ENCODE results near the gene PIEZO2.

The PIEZO2 gene

DNA sequence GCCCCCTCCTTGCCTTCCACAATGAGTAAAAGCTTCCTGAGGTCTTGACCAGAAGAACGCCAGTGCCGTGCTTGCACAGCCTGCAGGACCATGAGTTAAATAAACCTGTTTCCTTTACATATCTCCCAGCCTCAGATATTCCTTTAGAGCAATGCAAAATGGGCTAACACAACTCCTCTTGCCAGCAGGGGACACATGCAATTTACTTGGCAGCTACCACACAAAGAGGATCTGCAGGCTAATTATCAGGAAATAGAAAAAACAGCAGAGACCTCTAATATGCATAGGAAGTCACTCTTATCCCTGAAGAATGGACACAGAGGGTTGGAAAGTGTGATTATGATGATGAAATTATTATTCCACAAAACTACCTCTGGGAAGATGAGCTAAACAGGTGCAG is 114.0 kb downstream of the PIEZO2 start:
- no peak overlapping the region for H3K27ac ChIP-seq (ENCODE audit: insufficient read depth in 1 of 2, low read depth in 1 of 2, low read length in 2 of 2, poor library complexity in 1 of 2, severe bottlenecking in 2 of 2)
- H3K4me3 ChIP-seq (ENCODE audit: control insufficient read depth in 1 of 7, extremely low read depth in 1 of 7, insufficient read depth in 4 of 7, low read depth in 2 of 7, low read length in 6 of 7) = no peak overlapping the region
- no peaks in the 10 kb centered on the region for H3K9me3 ChIP-seq (ENCODE audit: control extremely low read depth in 1 of 5, control insufficient read depth in 4 of 5, insufficient read depth in 2 of 5, low read depth in 1 of 5, low read length in 4 of 5)
- H3K36me3 ChIP-seq (ENCODE audit: control insufficient read depth in 4 of 4, insufficient read depth in 4 of 4, low read length in 3 of 4) = no peaks in the 10 kb centered on the region
- POLR2A ChIA-PET = no interaction called here
- H3K4me1 ChIP-seq (ENCODE audit: control extremely low read depth in 1 of 4, control insufficient read depth in 4 of 4, insufficient read depth in 4 of 4, low read length in 3 of 4) = peaks cover 2 to 25% (median 11%) of the 10 kb centered on the region in 4 experiments
- DNase-seq = peak in 1 of 3 donors; percentile 6
- CTCF ChIA-PET = interaction anchor here (0.9 to 1.8 kb wide), 5 partner anchors 108 to 435 kb away, joined by 3 to 4 read pairs (median 3); no protein-coding TSS in a partner anchor
- no peaks in the 10 kb centered on the region for H3K27me3 ChIP-seq (replicated peaks in 2 of 5; ENCODE audit: control insufficient read depth in 4 of 5, insufficient read depth in 5 of 5, low read length in 4 of 5)
- 93% methylated on average over 2 of the region's 2 CpGs for WGBS (ENCODE audit: insufficient coverage)

DNA sequence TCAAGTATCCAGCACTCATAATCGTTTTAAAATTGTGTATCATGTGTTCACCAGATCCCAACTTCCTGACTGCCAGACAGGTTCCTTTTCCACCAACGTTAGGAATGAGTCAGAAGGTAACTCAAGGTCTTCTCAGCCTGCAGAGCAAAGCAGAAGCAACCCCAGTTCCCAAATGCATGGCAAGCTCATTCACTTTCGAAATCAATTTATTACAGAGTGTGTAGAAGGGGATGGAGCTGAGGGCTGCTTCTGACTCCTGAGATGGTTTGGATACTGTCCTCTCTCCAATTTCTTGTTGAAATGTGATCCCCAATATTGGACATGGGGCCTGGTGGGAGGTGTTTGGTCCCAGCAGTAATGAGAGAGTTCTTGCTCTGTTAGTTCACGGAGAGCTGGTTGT is 114.5 kb downstream of the PIEZO2 start:
- H3K9me3 ChIP-seq (ENCODE audit: control extremely low read depth in 1 of 5, control insufficient read depth in 4 of 5, insufficient read depth in 2 of 5, low read depth in 1 of 5, low read length in 4 of 5) = no peaks in the 10 kb centered on the region
- 0% methylated on average over 1 of the region's 4 CpGs for WGBS (ENCODE audit: insufficient coverage)
- ChIA-PET POLR2A (no interaction called here), CTCF (interaction anchor here (0.9 to 1.8 kb wide), 4 partner anchors 108 to 436 kb away, joined by 3 to 4 read pairs (median 3); no protein-coding TSS in a partner anchor)
- peaks cover 2 to 25% (median 11%) of the 10 kb centered on the region in 4 experiments for H3K4me1 ChIP-seq (ENCODE audit: control extremely low read depth in 1 of 4, control insufficient read depth in 4 of 4, insufficient read depth in 4 of 4, low read length in 3 of 4)
- H3K4me3 ChIP-seq (ENCODE audit: control insufficient read depth in 1 of 7, extremely low read depth in 1 of 7, insufficient read depth in 4 of 7, low read depth in 2 of 7, low read length in 6 of 7) = no peak overlapping the region
- H3K27ac ChIP-seq (ENCODE audit: insufficient read depth in 1 of 2, low read depth in 1 of 2, low read length in 2 of 2, poor library complexity in 1 of 2, severe bottlenecking in 2 of 2) = no peak overlapping the region
- no peaks in the 10 kb centered on the region for H3K27me3 ChIP-seq (replicated peaks in 2 of 5; ENCODE audit: control insufficient read depth in 4 of 5, insufficient read depth in 5 of 5, low read length in 4 of 5)
- no peaks in the 10 kb centered on the region for H3K36me3 ChIP-seq (ENCODE audit: control insufficient read depth in 4 of 4, insufficient read depth in 4 of 4, low read length in 3 of 4)
- peak; percentile 14 to 57 (median 48) for DNase-seq

DNA sequence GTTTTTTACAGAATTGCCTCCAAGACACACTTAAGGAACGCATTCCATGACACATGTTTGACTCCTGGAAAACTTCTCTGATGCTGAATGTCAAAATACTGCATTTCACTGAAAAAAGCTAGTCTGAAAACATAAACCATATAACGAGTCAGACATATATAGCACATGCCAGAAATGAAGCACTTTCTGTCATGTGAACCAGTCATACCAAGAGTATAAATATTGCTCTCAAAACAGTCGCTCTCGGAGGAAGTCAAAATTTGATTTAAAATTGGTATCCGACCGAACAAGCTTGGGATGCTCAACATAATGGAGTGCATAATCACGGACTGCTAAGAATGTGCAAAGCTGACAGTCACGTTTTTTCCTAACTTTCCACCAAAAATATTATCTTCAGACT is 115.9 kb downstream of the PIEZO2 start:
- H3K4me1 ChIP-seq (ENCODE audit: control extremely low read depth in 1 of 4, control insufficient read depth in 4 of 4, insufficient read depth in 4 of 4, low read length in 3 of 4) = peaks cover 2 to 25% (median 11%) of the 10 kb centered on the region in 4 experiments
- ChIA-PET POLR2A (no interaction called here), CTCF (interaction anchor here (1.8 kb wide), 1 partner anchor 181 kb away, joined by 4 read pairs; no protein-coding TSS in a partner anchor)
- no peaks in the 10 kb centered on the region for H3K27me3 ChIP-seq (replicated peaks in 2 of 5; ENCODE audit: control insufficient read depth in 4 of 5, insufficient read depth in 5 of 5, low read length in 4 of 5)
- no peaks in the 10 kb centered on the region for H3K9me3 ChIP-seq (ENCODE audit: control extremely low read depth in 1 of 5, control insufficient read depth in 4 of 5, insufficient read depth in 2 of 5, low read depth in 1 of 5, low read length in 4 of 5)
- no peak overlapping the region for H3K27ac ChIP-seq (ENCODE audit: insufficient read depth in 1 of 2, low read depth in 1 of 2, low read length in 2 of 2, poor library complexity in 1 of 2, severe bottlenecking in 2 of 2)
- H3K4me3 ChIP-seq (ENCODE audit: control insufficient read depth in 1 of 7, extremely low read depth in 1 of 7, insufficient read depth in 4 of 7, low read depth in 2 of 7, low read length in 6 of 7) = no peak overlapping the region
- H3K36me3 ChIP-seq (ENCODE audit: control insufficient read depth in 4 of 4, insufficient read depth in 4 of 4, low read length in 3 of 4) = no peaks in the 10 kb centered on the region
- no peak for DNase-seq
- WGBS (ENCODE audit: insufficient coverage) = 92% methylated on average over 6 of the region's 8 CpGs

DNA sequence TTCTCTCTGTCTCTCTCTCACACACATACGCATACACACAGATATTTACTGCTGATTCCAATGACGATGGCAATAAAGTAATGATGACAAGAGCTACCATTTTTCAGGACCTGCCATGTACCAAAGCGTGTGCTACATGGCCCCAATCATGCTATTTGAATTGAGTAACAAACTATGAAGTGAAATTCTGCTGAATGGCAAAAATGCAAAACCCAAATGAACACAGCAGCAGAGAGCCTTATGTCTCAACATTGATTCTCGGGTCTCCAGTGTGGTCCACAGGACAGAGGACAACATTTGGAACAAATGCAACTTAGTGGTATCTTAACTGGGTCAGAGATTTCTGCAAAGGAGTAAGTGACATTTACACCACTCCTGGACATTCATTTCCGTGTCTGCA is 117.4 kb downstream of the PIEZO2 start:
- no peak for DNase-seq
- CTCF ChIA-PET = interaction anchor here (0.8 kb wide), 1 partner anchor 10 kb away, joined by 4 read pairs; no protein-coding TSS in a partner anchor
- H3K9me3 ChIP-seq (ENCODE audit: control extremely low read depth in 1 of 5, control insufficient read depth in 4 of 5, insufficient read depth in 2 of 5, low read depth in 1 of 5, low read length in 4 of 5) = no peaks in the 10 kb centered on the region
- H3K4me3 ChIP-seq (ENCODE audit: control insufficient read depth in 1 of 7, extremely low read depth in 1 of 7, insufficient read depth in 4 of 7, low read depth in 2 of 7, low read length in 6 of 7) = no peak overlapping the region
- H3K27me3 ChIP-seq (replicated peaks in 2 of 5; ENCODE audit: control insufficient read depth in 4 of 5, insufficient read depth in 5 of 5, low read length in 4 of 5) = no peaks in the 10 kb centered on the region
- peaks cover 2 to 19% (median 11%) of the 10 kb centered on the region in 4 experiments for H3K4me1 ChIP-seq (ENCODE audit: control extremely low read depth in 1 of 4, control insufficient read depth in 4 of 4, insufficient read depth in 4 of 4, low read length in 3 of 4)
- WGBS (ENCODE audit: insufficient coverage) = 96% methylated on average over 3 of the region's 5 CpGs
- H3K36me3 ChIP-seq (ENCODE audit: control insufficient read depth in 4 of 4, insufficient read depth in 4 of 4, low read length in 3 of 4) = no peaks in the 10 kb centered on the region
- POLR2A ChIA-PET = no interaction called here
- no peak overlapping the region for H3K27ac ChIP-seq (ENCODE audit: insufficient read depth in 1 of 2, low read depth in 1 of 2, low read length in 2 of 2, poor library complexity in 1 of 2, severe bottlenecking in 2 of 2)

DNA sequence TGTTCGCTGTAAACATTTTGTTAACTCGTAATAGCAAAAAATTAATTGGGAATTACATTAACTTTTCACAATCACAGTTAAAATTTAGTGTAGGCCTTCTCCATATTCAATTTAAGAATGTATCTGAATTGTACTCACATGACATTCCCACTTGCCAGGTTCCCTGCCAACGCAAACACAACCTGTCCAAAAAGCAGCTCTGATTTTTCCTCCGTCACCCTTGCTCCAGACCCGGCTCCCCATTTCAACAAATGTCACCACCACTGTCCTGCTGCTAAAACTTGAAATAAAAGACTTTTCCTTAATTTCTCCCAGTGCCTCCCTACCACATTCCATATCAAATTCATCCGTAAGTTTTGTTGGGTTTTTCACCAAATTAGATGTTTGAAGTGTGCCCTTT is 120.3 kb downstream of the PIEZO2 start:
- no peak overlapping the region for H3K27ac ChIP-seq (ENCODE audit: insufficient read depth in 1 of 2, low read depth in 1 of 2, low read length in 2 of 2, poor library complexity in 1 of 2, severe bottlenecking in 2 of 2)
- no peaks in the 10 kb centered on the region for H3K9me3 ChIP-seq (ENCODE audit: control extremely low read depth in 1 of 5, control insufficient read depth in 4 of 5, insufficient read depth in 2 of 5, low read depth in 1 of 5, low read length in 4 of 5)
- CTCF ChIA-PET = interaction anchor here (1.0 to 1.1 kb wide), 2 partner anchors 9 to 12 kb away, joined by 3 read pairs; no protein-coding TSS in a partner anchor
- POLR2A ChIA-PET = no interaction called here
- no peak overlapping the region for H3K4me3 ChIP-seq (ENCODE audit: control insufficient read depth in 1 of 7, extremely low read depth in 1 of 7, insufficient read depth in 4 of 7, low read depth in 2 of 7, low read length in 6 of 7)
- 100% methylated on average over 4 of the region's 6 CpGs for WGBS (ENCODE audit: insufficient coverage)
- DNase-seq = no peak
- no peaks in the 10 kb centered on the region for H3K27me3 ChIP-seq (replicated peaks in 2 of 5; ENCODE audit: control insufficient read depth in 4 of 5, insufficient read depth in 5 of 5, low read length in 4 of 5)
- H3K4me1 ChIP-seq (ENCODE audit: control extremely low read depth in 1 of 4, control insufficient read depth in 4 of 4, insufficient read depth in 4 of 4, low read length in 3 of 4) = peaks cover 0 to 2% (median 0%) of the 10 kb centered on the region in 4 experiments
- no peaks in the 10 kb centered on the region for H3K36me3 ChIP-seq (ENCODE audit: control insufficient read depth in 4 of 4, insufficient read depth in 4 of 4, low read length in 3 of 4)

DNA sequence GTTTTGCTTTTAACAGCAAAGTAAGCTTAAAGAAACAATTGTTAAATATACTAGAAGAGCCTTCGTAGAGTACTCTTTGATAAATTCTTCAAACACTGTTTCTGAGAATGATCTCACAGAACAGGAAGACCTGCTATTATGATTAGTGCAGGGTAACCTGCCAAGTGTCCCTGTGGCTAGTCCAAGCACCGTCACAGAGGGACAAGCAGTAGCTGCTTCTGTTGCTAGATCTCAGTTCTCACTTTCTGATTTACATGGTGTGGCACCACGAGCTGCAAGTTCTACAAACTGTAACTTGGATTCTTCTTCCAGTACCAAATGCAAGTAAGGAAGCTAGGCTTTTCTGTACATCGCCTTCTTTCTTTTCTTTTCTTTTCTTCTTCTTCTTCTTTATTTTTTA is 121.5 kb downstream of the PIEZO2 start:
- Histone ChIP-seq H3K9me3 (ENCODE audit: control extremely low read depth in 1 of 5, control insufficient read depth in 4 of 5, insufficient read depth in 2 of 5, low read depth in 1 of 5, low read length in 4 of 5) (no peaks in the 10 kb centered on the region), H3K4me3 (ENCODE audit: control insufficient read depth in 1 of 7, extremely low read depth in 1 of 7, insufficient read depth in 4 of 7, low read depth in 2 of 7, low read length in 6 of 7) (no peak overlapping the region), H3K36me3 (ENCODE audit: control insufficient read depth in 4 of 4, insufficient read depth in 4 of 4, low read length in 3 of 4) (no peaks in the 10 kb centered on the region), H3K27me3 (replicated peaks in 2 of 5; ENCODE audit: control insufficient read depth in 4 of 5, insufficient read depth in 5 of 5, low read length in 4 of 5) (no peaks in the 10 kb centered on the region), H3K27ac (ENCODE audit: insufficient read depth in 1 of 2, low read depth in 1 of 2, low read length in 2 of 2, poor library complexity in 1 of 2, severe bottlenecking in 2 of 2) (no peak overlapping the region), H3K4me1 (ENCODE audit: control extremely low read depth in 1 of 4, control insufficient read depth in 4 of 4, insufficient read depth in 4 of 4, low read length in 3 of 4) (peaks cover 0 to 2% (median 0%) of the 10 kb centered on the region in 4 experiments)
- POLR2A ChIA-PET = no interaction called here
- CTCF ChIA-PET = interaction anchor here (1.0 to 1.1 kb wide), 2 partner anchors 11 to 13 kb away, joined by 3 read pairs; no protein-coding TSS in a partner anchor
- DNase-seq = peak in 1 of 3 donors; percentile 17
- WGBS (ENCODE audit: insufficient coverage) = 17% methylated on average over 1 of the region's 4 CpGs

DNA sequence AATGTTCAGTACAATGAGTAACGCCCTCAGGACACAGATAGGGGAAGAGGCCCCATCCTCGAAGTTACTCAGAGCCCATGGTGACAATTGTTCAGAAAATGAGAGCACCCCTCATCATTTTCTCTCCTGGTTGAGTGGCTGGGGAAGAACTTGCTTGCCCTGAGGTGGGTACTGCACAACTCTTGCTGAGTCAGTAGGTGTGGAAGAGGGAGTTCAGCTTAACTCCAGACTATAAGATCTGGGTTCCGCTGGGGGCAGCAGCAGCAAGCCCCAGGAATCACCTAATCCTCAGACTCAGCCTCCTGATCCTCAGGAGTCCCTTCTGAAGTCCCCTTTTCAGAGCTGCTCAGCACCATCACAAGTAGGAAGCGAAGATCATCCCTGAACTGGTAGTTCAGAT is 123.7 kb downstream of the PIEZO2 start:
- DNase-seq = no peak
- no peaks in the 10 kb centered on the region for H3K36me3 ChIP-seq (ENCODE audit: control insufficient read depth in 4 of 4, insufficient read depth in 4 of 4, low read length in 3 of 4)
- H3K9me3 ChIP-seq (ENCODE audit: control extremely low read depth in 1 of 5, control insufficient read depth in 4 of 5, insufficient read depth in 2 of 5, low read depth in 1 of 5, low read length in 4 of 5) = no peaks in the 10 kb centered on the region
- H3K4me1 ChIP-seq (ENCODE audit: control extremely low read depth in 1 of 4, control insufficient read depth in 4 of 4, insufficient read depth in 4 of 4, low read length in 3 of 4) = peaks cover 0 to 4% (median under 1%) of the 10 kb centered on the region in 4 experiments
- H3K4me3 ChIP-seq (ENCODE audit: control insufficient read depth in 1 of 7, extremely low read depth in 1 of 7, insufficient read depth in 4 of 7, low read depth in 2 of 7, low read length in 6 of 7) = no peak overlapping the region
- H3K27ac ChIP-seq (ENCODE audit: insufficient read depth in 1 of 2, low read depth in 1 of 2, low read length in 2 of 2, poor library complexity in 1 of 2, severe bottlenecking in 2 of 2) = no peak overlapping the region
- ChIA-PET POLR2A (no interaction called here), CTCF (no interaction called here)
- 95% methylated on average over 4 of the region's 4 CpGs for WGBS (ENCODE audit: insufficient coverage)
- H3K27me3 ChIP-seq (replicated peaks in 2 of 5; ENCODE audit: control insufficient read depth in 4 of 5, insufficient read depth in 5 of 5, low read length in 4 of 5) = no peaks in the 10 kb centered on the region
